ENCODE data around the gene ALX4.

ALX4 gene

GRCh38 chr11:44267750-44268613, 42.0 kb downstream of the ALX4 start:
- DNase-seq (ENCODE audit: low read depth in 2 of 2): no peak

- no peak for DNase-seq (ENCODE audit: low read depth in 2 of 2)
Observed at GRCh38 chr11:44267006-44267749, 42.8 kb downstream of the ALX4 start.

- no peak for DNase-seq (ENCODE audit: low read depth in 2 of 2)
Observed at GRCh38 chr11:44266056-44266780, 43.7 kb downstream of the ALX4 start.

- no peak for DNase-seq (ENCODE audit: low read depth in 2 of 2)
Observed at GRCh38 chr11:44264761-44265160, 45.2 kb downstream of the ALX4 start.

- no peak for DNase-seq (ENCODE audit: low read depth in 2 of 2)
Observed at GRCh38 chr11:44264438-44264749, 45.5 kb downstream of the ALX4 start.

- no peak for DNase-seq (ENCODE audit: low read depth in 2 of 2)
Observed at GRCh38 chr11:44263738-44264437, 46.1 kb downstream of the ALX4 start.

GRCh38 chr11:44261800-44262591, 47.9 kb downstream of the ALX4 start:
- DNase-seq (ENCODE audit: low read depth in 2 of 2): no peak

- DNase-seq (ENCODE audit: low read depth in 2 of 2): no peak
Observed at GRCh38 chr11:44260081-44260480, 49.9 kb downstream of the ALX4 start.

GRCh38 chr11:44258839-44259420, 51.0 kb downstream of the ALX4 start:
- no peak for DNase-seq (ENCODE audit: low read depth in 2 of 2)

GRCh38 chr11:44258190-44258489, 51.8 kb downstream of the ALX4 start:
- no peak for DNase-seq (ENCODE audit: low read depth in 2 of 2)

GRCh38 chr11:44257338-44258189, 52.4 kb downstream of the ALX4 start:
- DNase-seq (ENCODE audit: low read depth in 2 of 2): no peak

GRCh38 chr11:44256673-44257291, 53.2 kb downstream of the ALX4 start:
- DNase-seq (ENCODE audit: low read depth in 2 of 2): no peak

- DNase-seq (ENCODE audit: low read depth in 2 of 2): no peak
Observed at GRCh38 chr11:44255406-44256071, 54.4 kb downstream of the ALX4 start.

GRCh38 chr11:44252999-44253602, 56.8 kb downstream of the ALX4 start:
- no peak for DNase-seq (ENCODE audit: low read depth in 2 of 2)

GRCh38 chr11:44250421-44250820, 59.5 kb downstream of the ALX4 start:
- no peak for DNase-seq (ENCODE audit: low read depth in 2 of 2)

- no peak for DNase-seq (ENCODE audit: low read depth in 2 of 2)
Observed at GRCh38 chr11:44248109-44248508, 61.8 kb downstream of the ALX4 start.

GRCh38 chr11:44247508-44247907, 62.4 kb downstream of the ALX4 start:
- no peak for DNase-seq (ENCODE audit: low read depth in 2 of 2)

- peak in 1 of 2 experiments; percentile 36 for DNase-seq (ENCODE audit: low read depth in 2 of 2)
Observed at GRCh38 chr11:44246726-44247125, 63.2 kb downstream of the ALX4 start.

Data from fibroblast of skin of left quadriceps (primary cell).